ENCODE results near the gene RABGAP1L. TPM values are rescaled to one million over a fixed set of nuclear protein-coding genes. Genes with fewer than 3 reads are reported as not detected.

Gene RABGAP1L
- total and polyA plus RNA-seq, 2 of the 8 experiments (the other 6 are each of a cell fraction or from before 2014, with no cell fraction given): 33.3 to 156 TPM

- DNase-seq (ENCODE audit: low read depth in 1 of 2, low spot score in 2 of 2) (no peak), FAIRE-seq (no peak)
- no peak overlapping the region for H4K8ac ChIP-seq (ENCODE audit: extremely low read depth, insufficient read depth, low read length)
- H2BK15ac ChIP-seq (ENCODE audit: low read length): no peak overlapping the region
- H3K4me2 ChIP-seq (ENCODE audit: insufficient read depth in 1 of 2, low read depth in 2 of 2, low read length in 2 of 2): no peak overlapping the region
- no peaks in the 10 kb centered on the region for H3K79me1 ChIP-seq (ENCODE audit: low read depth, low read length)
- H2BK20ac ChIP-seq (ENCODE audit: low read length): no peak overlapping the region
- no peak overlapping the region for H3K14ac ChIP-seq (ENCODE audit: insufficient read length)
- no peak overlapping the region for H2BK120ac ChIP-seq (replicated peaks; ENCODE audit: low read depth, low read length)
- peaks cover 0 to 4% (median 0%) of the 10 kb centered on the region in 4 experiments; a peak in 2 of 7 replicates for H3K4me1 ChIP-seq (replicated peaks in 1 of 4; ENCODE audit: control insufficient read depth in 3 of 4, insufficient read depth in 4 of 4, low read length in 3 of 4)
- no peak overlapping the region for H4K5ac ChIP-seq (ENCODE audit: insufficient read length, low read depth, low read length)
- H3K4me3 ChIP-seq (ENCODE audit: extremely low read depth in 1 of 4, insufficient read depth in 2 of 4, low read depth in 3 of 4, low read length in 4 of 4): no peak overlapping the region
- no peak overlapping the region for H4K91ac ChIP-seq (replicated peaks; ENCODE audit: insufficient read length, low read length)
- H3K27ac ChIP-seq (ENCODE audit: low read depth, low read length): no peak overlapping the region
- no peak overlapping the region for H2BK12ac ChIP-seq (ENCODE audit: low read depth, low read length)
- H2BK5ac ChIP-seq (ENCODE audit: low read depth, low read length): no peak overlapping the region
- no peak overlapping the region for H3K18ac ChIP-seq (ENCODE audit: extremely low read depth, low read length)
- H3K23ac ChIP-seq (ENCODE audit: insufficient read length): no peak overlapping the region
- no peaks in the 10 kb centered on the region for H4K20me1 ChIP-seq (replicated peaks in 1 of 2; ENCODE audit: control insufficient read depth in 1 of 2, insufficient read depth in 2 of 2, low read length in 2 of 2)
- ChIA-PET POLR2A (ENCODE audit: partially characterized antibody) (interaction anchor here (2.3 kb wide), 1 partner anchor 230 kb away, joined by 11 read pairs; the partner anchor contains the start of gene CACYBP), CTCF (ENCODE audit: partially characterized antibody) (interaction anchor here (1.0 to 1.7 kb wide), 2 partner anchors 218 to 230 kb away, joined by 6 to 9 read pairs; partner anchors contain the start of gene CACYBP)
- H3K23me2 ChIP-seq (ENCODE audit: low read depth, low read length): no peaks in the 10 kb centered on the region
- no peaks in the 10 kb centered on the region for H3K9me3 ChIP-seq (ENCODE audit: insufficient read depth in 2 of 2, low read depth in 1 of 2, low read length in 1 of 2)
- no peaks in the 10 kb centered on the region for H3K79me2 ChIP-seq (ENCODE audit: control insufficient read depth in 1 of 2, insufficient read depth in 2 of 2, low read length in 2 of 2)
- 59% methylated on average over 2 of the region's 2 CpGs; no CpG with 5 or more reads in 1 of the 2 experiments for WGBS, 2 experiments (ENCODE audit: extremely low coverage in 1 of 2, insufficient coverage in 1 of 2, insufficient read length in 1 of 2, insufficient replicate concordance in 2 of 2, low coverage in 1 of 2, low lambda C conversion rate in 2 of 2, missing lambda C conversion rate in 1 of 2)
- H2AFZ ChIP-seq (ENCODE audit: low read length): no peak overlapping the region
- no peak overlapping the region for H3K4ac ChIP-seq (replicated peaks; ENCODE audit: insufficient read length, low read depth, low read length)
- no peak overlapping the region for H3K9ac ChIP-seq (replicated peaks in 1 of 4; ENCODE audit: extremely low read depth in 1 of 4, low read depth in 3 of 4, low read length in 3 of 4)
- H3K27me3 ChIP-seq (replicated peaks in 1 of 4; ENCODE audit: control insufficient read depth in 3 of 4, extremely low read depth in 1 of 4, insufficient read depth in 3 of 4, low read length in 3 of 4): no peaks in the 10 kb centered on the region
- no peaks in the 10 kb centered on the region for H3K36me3 ChIP-seq (ENCODE audit: control insufficient read depth in 2 of 4, insufficient read depth in 4 of 4, low read length in 3 of 4)
- no peak for TF ChIP-seq ATF3 (IDR thresholded peaks at IDR 0.05; ENCODE audit: insufficient read depth, low read depth, low read length)
- no peak for TF ChIP-seq EP300 (IDR thresholded peaks at IDR 0.05; ENCODE audit: borderline replicate concordance in 1 of 2, low read depth in 2 of 2, low read length in 2 of 2)
- no peak for TF ChIP-seq CREB1 (IDR thresholded peaks at IDR 0.05)
- no peak for TF ChIP-seq USF2 (IDR thresholded peaks at IDR 0.05; ENCODE audit: low read length)
- TF ChIP-seq SP1 (IDR thresholded peaks at IDR 0.05; ENCODE audit: low read depth, low read length): no peak
- TF ChIP-seq KDM1A (IDR thresholded peaks at IDR 0.05; ENCODE audit: borderline replicate concordance, low read length): no peak
- TF ChIP-seq BRCA1 (IDR thresholded peaks at IDR 0.05; ENCODE audit: low read depth, low read length): no peak
- H2AK5ac ChIP-seq (ENCODE audit: low read depth, low read length): no peak overlapping the region
- no peak overlapping the region for H3K56ac ChIP-seq (replicated peaks; ENCODE audit: insufficient read length, low read depth, low read length)
Measured at GRCh38 chr1:174768516-174768915, 609.2 kb downstream of the RABGAP1L start.

All from H1 (cell line).